Eye (tissue), 1 donor: ENCODE results near the gene PHLDA1.

Experiments used
- DNase-seq: peaks from one replicate; pipeline ENCODE4 v3.0.0-alpha.2; 2015

The PHLDA1 gene

DNA sequence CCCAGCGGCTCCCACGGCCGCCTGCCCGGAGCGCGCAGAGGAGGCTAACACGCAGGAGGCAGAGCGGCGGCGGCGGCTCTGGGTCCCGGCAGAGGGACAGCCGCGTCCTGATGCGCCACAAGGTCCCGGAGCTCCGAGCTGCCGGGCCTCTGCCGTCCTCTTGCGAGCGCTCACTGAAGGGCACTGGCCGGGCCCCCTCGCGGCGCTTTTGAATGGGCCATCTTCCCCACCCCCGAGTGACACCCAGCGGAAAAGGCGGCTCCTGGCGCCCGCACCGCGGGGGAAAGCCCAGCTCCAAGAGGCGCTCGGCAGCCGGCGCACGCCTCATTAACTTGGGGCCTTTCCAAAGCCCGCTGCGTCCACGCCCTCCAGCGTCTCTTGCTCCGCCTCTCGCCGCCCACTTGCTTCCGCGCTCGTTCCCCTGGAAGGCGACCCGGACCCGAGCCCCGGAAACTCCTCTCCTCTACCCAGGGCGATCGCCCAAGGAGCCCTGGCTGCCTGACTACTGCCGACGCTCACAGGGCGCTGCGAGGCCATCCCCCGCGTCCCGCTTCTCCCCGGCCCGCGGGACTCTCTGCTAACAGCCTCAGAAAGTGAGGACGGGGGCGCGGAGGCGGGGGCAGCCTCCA is at the start of gene PHLDA1:
Gene PHLDA1, minus strand, starts transcription at position 363 of the 629 bp plus-strand sequence.
- DNase-seq = peak; percentile 97

DNA sequence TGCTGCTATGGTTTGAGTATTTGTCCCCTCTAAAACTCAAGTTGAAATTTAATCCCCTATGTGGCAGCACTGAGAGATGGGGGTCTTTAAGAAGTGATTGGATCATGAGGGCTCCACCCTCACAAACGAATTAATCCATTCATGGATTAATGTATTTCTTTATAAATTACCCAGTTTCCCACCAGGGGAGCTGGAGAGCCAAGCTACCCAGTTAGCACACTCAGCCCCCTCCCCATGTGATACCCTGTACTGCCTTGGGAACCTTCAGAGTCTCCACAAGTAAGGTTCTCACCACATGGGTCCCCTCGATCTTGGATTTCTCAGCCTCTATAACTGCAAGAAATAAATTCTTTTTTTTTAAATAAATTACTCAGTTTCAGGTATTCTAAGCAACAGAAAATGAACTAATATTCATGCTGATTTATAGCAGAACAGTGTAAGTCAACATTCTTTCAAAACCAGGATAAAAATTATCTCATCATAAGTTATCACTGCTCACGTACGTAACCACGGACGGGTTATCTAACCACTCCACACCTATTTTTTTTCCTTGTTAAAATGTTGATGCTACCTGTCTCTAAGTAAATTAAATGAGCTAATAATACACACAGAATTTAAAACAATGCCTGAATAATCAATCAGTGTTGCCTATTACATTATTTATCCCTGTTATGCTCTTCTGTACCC is 49.3 kb upstream of the PHLDA1 start:
- no peak for DNase-seq

DNA sequence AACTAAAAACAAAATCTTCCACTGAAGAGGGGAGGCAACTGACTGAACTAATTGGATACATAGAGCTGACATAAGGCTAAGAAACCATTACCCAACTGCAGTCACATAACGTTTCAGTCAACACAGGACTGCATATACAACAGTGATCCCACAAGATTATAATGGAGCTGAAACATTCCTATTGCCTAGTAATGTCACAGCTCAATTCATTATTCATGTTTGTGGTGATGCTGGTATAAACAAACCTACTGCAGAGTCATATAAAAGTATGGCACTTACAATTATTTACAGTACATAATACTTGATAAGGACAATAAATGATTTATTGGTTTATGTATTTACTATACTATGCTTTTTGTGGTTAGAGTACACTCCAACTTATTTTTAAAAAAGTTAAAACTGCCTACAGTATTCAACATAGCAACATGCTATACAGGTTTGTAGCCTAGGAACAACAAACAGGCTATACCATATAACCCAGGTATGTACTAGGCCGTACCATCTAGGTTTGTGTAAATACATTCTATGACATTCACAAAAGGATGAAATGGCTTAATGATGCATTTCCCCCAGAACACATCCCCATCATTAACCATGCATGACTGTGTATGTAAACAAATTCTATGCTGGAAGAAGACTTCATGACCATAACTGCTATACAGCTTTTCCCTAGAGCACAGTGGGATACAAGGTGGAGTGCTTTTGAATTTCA is 48.6 kb upstream of the PHLDA1 start:
- DNase-seq = no peak

- DNase-seq = no peak
These were observed 47.2 kb upstream of the PHLDA1 start for GRCh38 chr12:76078748-76079147.

DNA sequence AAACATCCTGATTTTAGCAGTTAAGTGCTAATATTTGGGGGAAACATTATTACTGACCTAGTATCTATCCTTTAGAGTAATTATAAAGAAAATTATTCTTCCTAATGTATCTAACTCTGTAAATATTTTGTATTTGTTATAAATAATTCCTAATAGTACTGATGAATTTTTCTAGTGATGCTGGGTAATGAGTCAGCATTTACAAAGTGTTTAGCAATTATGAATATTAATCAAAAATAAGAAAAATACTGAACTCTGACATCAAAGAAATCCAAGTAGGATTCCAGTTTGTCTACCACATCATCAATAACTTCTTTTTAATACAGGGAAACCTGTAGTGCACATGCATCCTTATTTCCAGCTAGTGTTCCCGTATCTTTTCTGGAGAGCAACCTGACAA is 43.9 kb upstream of the PHLDA1 start:
- no peak for DNase-seq

- DNase-seq = no peak
These were observed 43.2 kb upstream of the PHLDA1 start for GRCh38 chr12:76074701-76075336.

GRCh38 chr12:76073561-76073960 is 42.0 kb upstream of the PHLDA1 start:
- DNase-seq = no peak

DNA sequence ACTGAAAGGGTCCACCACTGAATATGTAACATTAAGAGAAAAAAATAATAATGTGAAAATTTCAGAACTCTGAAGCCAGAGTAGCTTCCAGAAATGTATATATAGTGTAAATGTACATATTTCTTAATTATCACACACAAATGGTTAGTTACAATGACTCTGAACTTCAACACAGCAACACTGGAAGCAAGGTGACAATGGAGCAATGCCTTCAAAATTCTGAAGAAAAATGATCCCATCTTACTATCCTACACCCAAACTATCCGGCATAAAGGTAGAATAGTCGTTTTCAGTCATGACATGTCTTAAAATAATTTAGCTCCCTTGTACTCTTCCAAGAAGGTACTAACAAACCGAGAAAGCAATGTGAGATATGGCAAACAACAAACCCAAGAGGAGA is 41.0 kb upstream of the PHLDA1 start:
- DNase-seq = no peak

GRCh38 chr12:76069339-76069738 is 37.8 kb upstream of the PHLDA1 start:
- no peak for DNase-seq

DNA sequence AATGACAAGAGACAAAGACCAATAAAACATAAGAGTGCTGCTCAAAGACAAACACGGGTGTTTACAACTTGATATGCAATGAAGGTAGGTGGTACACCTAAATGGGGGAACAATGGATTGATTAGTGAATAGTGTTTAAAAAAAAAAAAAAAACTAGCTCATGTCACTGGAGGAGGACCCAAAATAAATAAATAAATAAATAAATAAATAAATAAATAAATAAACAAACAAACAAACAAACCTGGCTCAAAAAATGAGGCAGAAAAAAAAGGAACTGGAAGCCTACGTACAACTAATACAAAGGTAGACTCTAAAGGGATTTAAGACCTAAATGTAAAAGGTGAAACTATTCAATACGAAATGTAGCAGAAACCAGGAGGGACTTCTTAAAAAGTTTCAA is 34.3 kb upstream of the PHLDA1 start:
- no peak for DNase-seq

- peak; percentile 40 for DNase-seq
These were observed 33.3 kb upstream of the PHLDA1 start for GRCh38 chr12:76064904-76065303.

GRCh38 chr12:76060111-76060510 is 28.5 kb upstream of the PHLDA1 start:
- no peak for DNase-seq

- no peak for DNase-seq
These were observed 25.8 kb upstream of the PHLDA1 start for GRCh38 chr12:76057326-76057725.

- DNase-seq = no peak
These were observed 23.8 kb upstream of the PHLDA1 start for GRCh38 chr12:76055393-76055792.

GRCh38 chr12:76049575-76050251 is 18.1 kb upstream of the PHLDA1 start:
- DNase-seq = no peak

- no peak for DNase-seq
These were observed 16.2 kb upstream of the PHLDA1 start for GRCh38 chr12:76047742-76048141.

DNA sequence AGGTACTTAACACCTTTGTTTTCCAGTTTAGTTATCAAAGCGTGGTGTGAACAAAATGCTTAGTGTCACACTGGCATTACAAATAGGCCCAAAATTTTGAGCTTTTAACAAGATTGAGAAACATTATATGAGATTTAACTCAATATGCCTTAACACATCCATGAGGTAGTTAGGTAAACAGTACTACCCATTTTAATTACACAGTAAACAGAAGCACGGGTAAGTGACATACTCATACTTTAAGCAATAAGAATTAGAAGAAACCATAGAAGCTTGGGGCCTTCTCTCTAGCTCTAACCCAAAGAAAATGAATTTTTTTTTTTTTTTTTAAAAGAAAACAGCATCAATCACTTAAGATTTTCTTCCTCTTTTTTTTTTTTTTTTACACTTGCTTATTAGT is 15.5 kb upstream of the PHLDA1 start:
- DNase-seq = no peak

GRCh38 chr12:76043377-76043776 is 11.8 kb upstream of the PHLDA1 start:
- no peak for DNase-seq

DNA sequence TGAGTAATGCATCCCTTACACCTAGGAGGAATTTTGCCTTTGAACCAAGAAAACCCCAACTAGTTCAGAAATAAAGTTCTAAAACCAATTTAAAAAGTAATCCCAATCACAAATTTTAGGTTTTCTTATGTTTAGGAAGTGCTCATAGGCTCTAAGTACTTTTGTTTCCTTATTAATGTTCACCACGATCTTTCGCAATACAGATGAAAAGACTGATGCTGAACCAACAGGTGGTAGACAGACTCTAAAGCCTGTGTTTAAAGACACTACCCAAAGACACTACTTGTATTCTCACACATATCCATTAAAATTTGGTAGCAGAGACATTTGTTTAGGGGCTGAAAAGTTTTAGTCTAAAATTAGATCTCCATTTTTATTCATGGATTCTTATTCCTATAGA is 10.6 kb upstream of the PHLDA1 start:
- no peak for DNase-seq

DNA sequence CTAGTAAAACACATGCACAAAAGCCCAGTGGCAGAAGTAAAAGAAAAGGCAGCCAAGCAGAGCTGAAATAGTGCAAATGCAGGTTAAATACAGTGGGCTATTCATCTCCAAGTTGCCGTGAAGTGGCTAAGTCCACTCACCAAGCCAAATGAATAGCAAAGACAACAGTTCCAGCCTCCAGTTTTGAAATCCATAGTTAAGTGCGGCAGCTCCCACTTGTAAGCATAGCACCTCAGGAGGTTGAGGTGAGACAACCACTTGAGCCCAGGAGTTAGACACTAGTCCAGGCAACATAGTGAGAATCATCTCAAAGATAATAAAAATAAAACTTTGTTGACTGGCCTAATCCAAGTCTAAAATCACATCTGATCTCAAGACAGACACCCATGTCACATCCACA is 9.8 kb upstream of the PHLDA1 start:
- no peak for DNase-seq

- DNase-seq = no peak
These were observed 8.9 kb upstream of the PHLDA1 start for GRCh38 chr12:76040461-76040860.

- DNase-seq = no peak
These were observed 6.6 kb upstream of the PHLDA1 start for GRCh38 chr12:76038176-76038575.
